ENCODE data around the gene PDLIM5. TPM values are rescaled to one million over a fixed set of nuclear protein-coding genes. Genes with fewer than 3 reads are reported as not detected.

Gene PDLIM5
- total RNA-seq, 1 experiment from 2014 or later: 44.7 TPM

- Histone ChIP-seq H3K9me3 (ENCODE audit: control insufficient read depth, insufficient read depth, low read depth, low read length) (no peaks in the 10 kb centered on the region), H3K4me3 (ENCODE audit: low read depth in 2 of 2, low read length in 2 of 2) (no peak overlapping the region), H3K4me1 (ENCODE audit: control insufficient read depth, insufficient read depth, low read length) (no peaks in the 10 kb centered on the region), H3K27ac (ENCODE audit: low read length) (no peak overlapping the region), H3K36me3 (ENCODE audit: control insufficient read depth, insufficient read depth, low read length) (no peaks in the 10 kb centered on the region; the same call in 1 of the 2 replicates), H3K27me3 (ENCODE audit: control insufficient read depth, insufficient read depth, low read length) (no peaks in the 10 kb centered on the region)
- in situ Hi-C loops (cut with HindIII; ENCODE audit: low pct_unique_long_range_greater_than_20kb, low sequenced_read_pairs): no loop called here
- no peak for TF ChIP-seq POLR2AphosphoS5 (IDR thresholded peaks at IDR 0.05; ENCODE audit: low read depth, low read length)
- TF ChIP-seq, protein P1, sequence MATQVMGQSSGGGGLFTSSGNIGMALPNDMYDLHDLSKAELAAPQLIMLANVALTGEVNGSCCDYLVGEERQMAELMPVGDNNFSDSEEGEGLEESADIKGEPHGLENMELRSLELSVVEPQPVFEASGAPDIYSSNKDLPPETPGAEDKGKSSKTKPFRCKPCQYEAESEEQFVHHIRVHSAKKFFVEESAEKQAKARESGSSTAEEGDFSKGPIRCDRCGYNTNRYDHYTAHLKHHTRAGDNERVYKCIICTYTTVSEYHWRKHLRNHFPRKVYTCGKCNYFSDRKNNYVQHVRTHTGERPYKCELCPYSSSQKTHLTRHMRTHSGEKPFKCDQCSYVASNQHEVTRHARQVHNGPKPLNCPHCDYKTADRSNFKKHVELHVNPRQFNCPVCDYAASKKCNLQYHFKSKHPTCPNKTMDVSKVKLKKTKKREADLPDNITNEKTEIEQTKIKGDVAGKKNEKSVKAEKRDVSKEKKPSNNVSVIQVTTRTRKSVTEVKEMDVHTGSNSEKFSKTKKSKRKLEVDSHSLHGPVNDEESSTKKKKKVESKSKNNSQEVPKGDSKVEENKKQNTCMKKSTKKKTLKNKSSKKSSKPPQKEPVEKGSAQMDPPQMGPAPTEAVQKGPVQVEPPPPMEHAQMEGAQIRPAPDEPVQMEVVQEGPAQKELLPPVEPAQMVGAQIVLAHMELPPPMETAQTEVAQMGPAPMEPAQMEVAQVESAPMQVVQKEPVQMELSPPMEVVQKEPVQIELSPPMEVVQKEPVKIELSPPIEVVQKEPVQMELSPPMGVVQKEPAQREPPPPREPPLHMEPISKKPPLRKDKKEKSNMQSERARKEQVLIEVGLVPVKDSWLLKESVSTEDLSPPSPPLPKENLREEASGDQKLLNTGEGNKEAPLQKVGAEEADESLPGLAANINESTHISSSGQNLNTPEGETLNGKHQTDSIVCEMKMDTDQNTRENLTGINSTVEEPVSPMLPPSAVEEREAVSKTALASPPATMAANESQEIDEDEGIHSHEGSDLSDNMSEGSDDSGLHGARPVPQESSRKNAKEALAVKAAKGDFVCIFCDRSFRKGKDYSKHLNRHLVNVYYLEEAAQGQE (IDR thresholded peaks at IDR 0.05; ENCODE audit: insufficient read depth in 1 of 2, low read depth in 2 of 2, low read length in 1 of 2): no peak
- TF ChIP-seq TCF7L2 (IDR thresholded peaks at IDR 0.05; ENCODE audit: low read depth, low read length): no peak
- TF ChIP-seq SIN3A (IDR thresholded peaks at IDR 0.05; ENCODE audit: borderline replicate concordance, insufficient read depth, low read depth, low read length): no peak
- TF ChIP-seq CTCF (IDR thresholded peaks at IDR 0.05): no peak
- intact Hi-C loops (cut with micrococcal nuclease; ENCODE audit: unreplicated experiment): no loop called here
- no peak for DNase-seq (ENCODE audit: low read depth, low spot score)
- ChIA-PET CTCF (no interaction called here), POLR2A (no interaction called here)
- no peak for ATAC-seq
- BruUV-seq (replicated peaks): no TSS peak
These were observed 119.6 kb downstream of the PDLIM5 start for GRCh38 chr4:94571298-94571697.

- H3K4me1 ChIP-seq (ENCODE audit: control insufficient read depth, insufficient read depth, low read length): no peaks in the 10 kb centered on the region
- ATAC-seq: no peak
- intact Hi-C loops (cut with micrococcal nuclease; ENCODE audit: unreplicated experiment) (no loop called here), in situ Hi-C loops (cut with HindIII; ENCODE audit: low pct_unique_long_range_greater_than_20kb, low sequenced_read_pairs) (no loop called here)
- ChIA-PET CTCF (no interaction called here), POLR2A (no interaction called here)
- no peaks in the 10 kb centered on the region for H3K9me3 ChIP-seq (ENCODE audit: control insufficient read depth, insufficient read depth, low read depth, low read length)
- no peaks in the 10 kb centered on the region; the same call in 1 of the 2 replicates for H3K36me3 ChIP-seq (ENCODE audit: control insufficient read depth, insufficient read depth, low read length)
- no peaks in the 10 kb centered on the region for H3K27me3 ChIP-seq (ENCODE audit: control insufficient read depth, insufficient read depth, low read length)
- H3K27ac ChIP-seq (ENCODE audit: low read length): no peak overlapping the region
- no TSS peak for BruUV-seq (replicated peaks)
- TF ChIP-seq SIN3A (IDR thresholded peaks at IDR 0.05; ENCODE audit: borderline replicate concordance, insufficient read depth, low read depth, low read length): no peak
- TF ChIP-seq CTCF (IDR thresholded peaks at IDR 0.05): no peak
- no peak for TF ChIP-seq POLR2AphosphoS5 (IDR thresholded peaks at IDR 0.05; ENCODE audit: low read depth, low read length)
- DNase-seq (ENCODE audit: low read depth, low spot score): no peak
- no peak overlapping the region for H3K4me3 ChIP-seq (ENCODE audit: low read depth in 2 of 2, low read length in 2 of 2)
These were observed 120.0 kb downstream of the PDLIM5 start for GRCh38 chr4:94571715-94572114.
